HepG2 (cell line): ENCODE results near the gene RNU7-1. TPM values are rescaled to one million over a fixed set of nuclear protein-coding genes. Genes with fewer than 3 reads are reported as not detected.
A peak's percentile ranks its signal among the peaks of the same experiment; 100 is the strongest.

Experiments used
- ARNT ChIP-seq: fragments of 450-650 bp; IDR thresholded peaks from 2 replicates; pipeline ENCODE4 v1.6.1; 2017
- ATF2 ChIP-seq: sonication (generic); formaldehyde crosslinking; IDR thresholded peaks from 2 replicates; pipeline ENCODE4 v1.4.0; 2020; ENCODE audit warnings: missing genetic modification reagents
- GABPB1 ChIP-seq: IDR thresholded peaks from 2 replicates; pipeline ENCODE4 v1.6.1; 2016; ENCODE audit warnings: mild to moderate bottlenecking, missing genetic modification reagents, moderate library complexity, missing compliant biosample characterization
- NKX3-1 ChIP-seq: sonication (generic); formaldehyde crosslinking; IDR thresholded peaks from 2 replicates; pipeline ENCODE4 v1.5.0; 2020; ENCODE audit warnings: missing genetic modification reagents
- NPAS2 ChIP-seq: sonication (generic); formaldehyde crosslinking; IDR thresholded peaks from 2 replicates; pipeline ENCODE4 v1.8.0; 2022; ENCODE audit warnings: mild to moderate bottlenecking, missing genetic modification reagents, borderline replicate concordance
- POLR2G ChIP-seq: fragments of 200-400 bp; formaldehyde crosslinking; IDR thresholded peaks from 2 replicates; pipeline ENCODE4 v1.6.1; 2018; ENCODE audit warnings: mild to moderate bottlenecking, low read depth, low read length, moderate library complexity
- PREB ChIP-seq: sonication (generic); formaldehyde crosslinking; IDR thresholded peaks from 2 replicates; pipeline ENCODE4 v1.4.0; 2020; ENCODE audit warnings: missing genetic modification reagents
- RAD21 ChIP-seq: fragments of 450-650 bp; formaldehyde crosslinking; IDR thresholded peaks from 2 replicates; pipeline ENCODE4 v1.5.0; 2020; ENCODE audit warnings: mild to moderate bottlenecking
- RCOR2 ChIP-seq: IDR thresholded peaks from 2 replicates; pipeline ENCODE4 v1.6.1; 2016; ENCODE audit warnings: missing biosample characterization, missing genetic modification reagents
- STAT5B ChIP-seq: sonication (generic); formaldehyde crosslinking; IDR thresholded peaks from 2 replicates; pipeline ENCODE4 v1.4.0; 2020; ENCODE audit warnings: missing genetic modification reagents
- XBP1 ChIP-seq: sonication (generic); formaldehyde crosslinking; IDR thresholded peaks from 2 replicates; pipeline ENCODE4 v1.5.0; 2020; ENCODE audit warnings: missing genetic modification reagents
- ZBED4 ChIP-seq: sonication (generic); formaldehyde crosslinking; IDR thresholded peaks from 2 replicates; pipeline ENCODE4 v1.4.0; 2020; ENCODE audit warnings: missing genetic modification reagents, borderline replicate concordance
- ZNF280D ChIP-seq: sonication (generic); formaldehyde crosslinking; IDR thresholded peaks from 2 replicates; pipeline ENCODE4 v1.5.1; 2020; ENCODE audit warnings: mild to moderate bottlenecking, missing genetic modification reagents
- ZNF44 ChIP-seq: sonication (generic); formaldehyde crosslinking; IDR thresholded peaks from 2 replicates; pipeline ENCODE4 v1.5.1; 2020; ENCODE audit warnings: mild to moderate bottlenecking, missing genetic modification reagents
- ZNF513 ChIP-seq: sonication (generic); formaldehyde crosslinking; conservative IDR thresholded peaks from 2 replicates; pipeline ENCODE4 v1.5.0; 2020; ENCODE audit warnings: missing genetic modification reagents
- ZSCAN5A ChIP-seq: sonication (generic); formaldehyde crosslinking; IDR thresholded peaks from 2 replicates; pipeline ENCODE4 v1.8.0; 2022; ENCODE audit warnings: mild to moderate bottlenecking, missing genetic modification reagents, borderline replicate concordance
- polyA plus RNA-seq, 8 experiments: library from polyadenylated mRNA; depleted of rRNA in 3 of 8; stranded (reverse) in 7 of 8; unstranded in 1 of 8; fragments of >200 nt; fragmentation: Illumina TruSeq in 4 of 8; extraction: Trizol in 4 of 8; gene quantifications; 2 replicates each; pipeline versions ENCODE4 v1.2.1 to v1.2.3, GENCODE V29; 2011 to 2016; ENCODE audit warnings: low read depth in 4 of 8, missing spikeins in 1 of 8, mixed read lengths in 1 of 8; ENCODE audit not compliant: insufficient read depth in 1 of 8
- total RNA-seq, 5 experiments: library from RNA; depleted of rRNA; stranded (reverse); fragments of >200 nt; fragmentation: Illumina TruSeq; extraction: Trizol; gene quantifications; 2 replicates each; pipeline ENCODE4 v1.2.3, GENCODE V29; 2016; ENCODE audit warnings: low read depth in 1 of 5

RNU7-1 gene
- total and polyA plus RNA-seq, 2 of the 13 experiments (the other 11 are each of a cell fraction or from before 2014, with no cell fraction given) = not detected

- TF ChIP-seq ZNF280D (CRISPR knock-in tag) = peak; percentile 29; the same call in 1 of the 2 replicates
- TF ChIP-seq NKX3-1 (CRISPR knock-in tag) = peak; percentile 81; the same call in 1 of the 2 replicates
- no peak for TF ChIP-seq NPAS2
- TF ChIP-seq ZNF44 (CRISPR knock-in tag) = no peak
- TF ChIP-seq PREB (CRISPR knock-in tag) = no peak
- TF ChIP-seq XBP1 (CRISPR knock-in tag) = no peak
- TF ChIP-seq GABPB1 = peak; percentile 61
- TF ChIP-seq RCOR2 (CRISPR knock-in tag) = no peak
- no peak for TF ChIP-seq ZSCAN5A (CRISPR knock-in tag)
- TF ChIP-seq ATF2 (CRISPR knock-in tag) = 0 out of 2 replicates have a peak, but pooled peaks have one; percentile 30
- peak; percentile 98 for TF ChIP-seq ZBED4
- TF ChIP-seq RAD21 (CRISPR knock-in tag) = peak; percentile 81
- TF ChIP-seq ARNT = no peak
- no peak for TF ChIP-seq ZNF513
- TF ChIP-seq STAT5B (CRISPR knock-in tag) = no peak
- TF ChIP-seq POLR2G = no peak
These were observed 968 bp downstream of the RNU7-1 start (continued) for GRCh38 chr12:6944381-6945186.
